Measurements from ENCODE around the gene CDKN2C.
A peak's percentile ranks its signal among the peaks of the same experiment; 100 is the strongest.
"Not testable (repeated sequence)": the region's sequence is repeated elsewhere in the genome, so short reads cannot be mapped to it uniquely, and the experiment has no call there.

Gene CDKN2C

GRCh38 chr1:50940291-50940690, 29.8 kb upstream of the CDKN2C start:
- H3K4me3 ChIP-seq (ENCODE audit: low read depth, low read length) = no peak overlapping the region
- DNase-seq (ENCODE audit: low read depth) = no peak
- TF ChIP-seq CTCF (IDR thresholded peaks at IDR 0.05; ENCODE audit: low read depth, low read length) = no peak
- TF ChIP-seq, protein P1, sequence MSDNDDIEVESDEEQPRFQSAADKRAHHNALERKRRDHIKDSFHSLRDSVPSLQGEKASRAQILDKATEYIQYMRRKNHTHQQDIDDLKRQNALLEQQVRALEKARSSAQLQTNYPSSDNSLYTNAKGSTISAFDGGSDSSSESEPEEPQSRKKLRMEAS (IDR thresholded peaks at IDR 0.05; ENCODE audit: low read depth, low read length) = no peak
- TF ChIP-seq MYC (IDR thresholded peaks at IDR 0.05; ENCODE audit: low read depth, low read length) = no peak
- no peak for TF ChIP-seq POLR2A (IDR thresholded peaks at IDR 0.05; ENCODE audit: extremely low read depth, insufficient read length)

GRCh38 chr1:50942334-50942733, 27.7 kb upstream of the CDKN2C start:
- H3K4me3 ChIP-seq (ENCODE audit: low read depth, low read length) = no peak overlapping the region
- DNase-seq (ENCODE audit: low read depth) = no peak
- TF ChIP-seq MYC (IDR thresholded peaks at IDR 0.05; ENCODE audit: low read depth, low read length) (no peak), POLR2A (IDR thresholded peaks at IDR 0.05; ENCODE audit: extremely low read depth, insufficient read length) (no peak), CTCF (IDR thresholded peaks at IDR 0.05; ENCODE audit: low read depth, low read length) (no peak)
- TF ChIP-seq, protein P1 (IDR thresholded peaks at IDR 0.05; ENCODE audit: low read depth, low read length) = no peak

GRCh38 chr1:50949286-50949982, 20.6 kb upstream of the CDKN2C start:
- peak; percentile 79 for DNase-seq (ENCODE audit: low read depth)
- no peak overlapping the region for H3K4me3 ChIP-seq (ENCODE audit: low read depth, low read length)
- TF ChIP-seq, protein P1 (IDR thresholded peaks at IDR 0.05; ENCODE audit: low read depth, low read length) = no peak
- no peak for TF ChIP-seq CTCF (IDR thresholded peaks at IDR 0.05; ENCODE audit: low read depth, low read length)
- TF ChIP-seq POLR2A (IDR thresholded peaks at IDR 0.05; ENCODE audit: extremely low read depth, insufficient read length) = no peak
- no peak for TF ChIP-seq MYC (IDR thresholded peaks at IDR 0.05; ENCODE audit: low read depth, low read length)

DNA sequence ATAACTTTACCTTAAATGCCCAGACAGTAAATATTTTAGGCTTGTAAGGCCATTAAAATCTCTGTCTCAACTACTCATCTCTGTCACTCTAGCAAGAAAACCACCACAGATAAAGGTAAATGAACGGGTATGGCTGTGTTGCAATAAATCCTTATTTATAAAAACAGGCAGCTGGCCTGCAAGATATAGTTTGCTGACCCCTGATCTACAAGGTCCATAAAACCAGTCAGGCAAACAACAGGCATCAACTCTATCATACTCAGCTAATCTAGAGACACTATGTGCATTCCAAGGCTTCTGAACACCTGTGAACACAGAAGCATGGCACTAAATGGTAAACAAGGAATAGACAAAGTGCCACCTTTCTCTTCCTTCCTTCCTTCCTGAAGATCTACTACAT, 19.6 kb upstream of the CDKN2C start:
- no peak for DNase-seq (ENCODE audit: low read depth)
- no peak overlapping the region for H3K4me3 ChIP-seq (ENCODE audit: low read depth, low read length)
- TF ChIP-seq MYC (IDR thresholded peaks at IDR 0.05; ENCODE audit: low read depth, low read length) (no peak), CTCF (IDR thresholded peaks at IDR 0.05; ENCODE audit: low read depth, low read length) (no peak), POLR2A (IDR thresholded peaks at IDR 0.05; ENCODE audit: extremely low read depth, insufficient read length) (no peak)
- TF ChIP-seq, protein P1 (IDR thresholded peaks at IDR 0.05; ENCODE audit: low read depth, low read length) = no peak

- not testable (repeated sequence) for DNase-seq (ENCODE audit: low read depth); H3K4me3 ChIP-seq (ENCODE audit: low read depth, low read length)
These were observed 17.5 kb upstream of the CDKN2C start for GRCh38 chr1:50952566-50952965.

- no peak for DNase-seq (ENCODE audit: low read depth)
- H3K4me3 ChIP-seq (ENCODE audit: low read depth, low read length) = no peak overlapping the region
- TF ChIP-seq CTCF (IDR thresholded peaks at IDR 0.05; ENCODE audit: low read depth, low read length) (no peak), MYC (IDR thresholded peaks at IDR 0.05; ENCODE audit: low read depth, low read length) (no peak), POLR2A (IDR thresholded peaks at IDR 0.05; ENCODE audit: extremely low read depth, insufficient read length) (no peak)
- TF ChIP-seq, protein P1 (IDR thresholded peaks at IDR 0.05; ENCODE audit: low read depth, low read length) = no peak
These were observed 14.9 kb upstream of the CDKN2C start for GRCh38 chr1:50955116-50955515.
